Loucy (cell line): Measurements from ENCODE around the gene CLEC14A.

Experiments used
- H2AFZ ChIP-seq: fragments of 200-600 bp; sonication (generic); 2 replicates; pipeline ENCODE4 v1.6.0; 2016; ENCODE audit warnings: antibody characterized with exemption, mild to moderate bottlenecking, low read length, moderate library complexity
- H3F3A ChIP-seq: fragments of 200-600 bp; 2 replicates; pipeline ENCODE4 v1.6.0; 2016; ENCODE audit warnings: antibody characterized with exemption, low read depth, mild to moderate bottlenecking
- H3K27me3 ChIP-seq: fragments of 200-600 bp; sonication (generic); 2 replicates; pipeline ENCODE4 v1.6.1; 2014; ENCODE audit warnings: low read length, mild to moderate bottlenecking; ENCODE audit not compliant: insufficient read depth, poor library complexity, severe bottlenecking
- H3K36me3 ChIP-seq: fragments of 200-600 bp; sonication (generic); 2 replicates; pipeline ENCODE4 v1.6.1; 2016; ENCODE audit warnings: low read length; ENCODE audit not compliant: insufficient read depth
- H3K4me1 ChIP-seq: fragments of 200-600 bp; sonication (generic); 2 replicates; pipeline ENCODE4 v1.5.1; 2014; ENCODE audit warnings: low read length, mild to moderate bottlenecking; ENCODE audit not compliant: insufficient read depth, poor library complexity, severe bottlenecking
- H3K4me2 ChIP-seq: fragments of 200-600 bp; sonication (generic); 2 replicates; pipeline ENCODE4 v1.6.0; 2014; ENCODE audit warnings: antibody characterized with exemption, low read length, low read depth, mild to moderate bottlenecking; ENCODE audit not compliant: poor library complexity, severe bottlenecking
- H3K4me3 ChIP-seq: fragments of 200-600 bp; sonication (generic); 2 replicates; pipeline ENCODE4 v1.5.1; 2014; ENCODE audit warnings: low read length, mild to moderate bottlenecking, mixed read lengths; ENCODE audit not compliant: poor library complexity, severe bottlenecking
- H3K79me2 ChIP-seq: fragments of 200-600 bp; sonication (generic); 2 replicates; pipeline ENCODE4 v1.6.1; 2014; ENCODE audit warnings: low read length; ENCODE audit not compliant: insufficient read depth
- H3K9ac ChIP-seq: fragments of 200-600 bp; sonication (generic); 2 replicates; pipeline ENCODE4 v1.6.0; 2014; ENCODE audit warnings: mild to moderate bottlenecking, low read depth, low read length, moderate library complexity; ENCODE audit not compliant: poor library complexity, severe bottlenecking
- H3K9me2 ChIP-seq: fragments of 200-600 bp; sonication (generic); replicated peaks from 2 replicates; pipeline ENCODE4 v1.6.1; 2016; ENCODE audit warnings: low read depth, low read length, mixed read lengths
- H3K9me3 ChIP-seq: fragments of 200-600 bp; sonication (generic); 2 replicates; pipeline ENCODE4 v1.6.1; 2014; ENCODE audit warnings: mild to moderate bottlenecking, antibody characterized with exemption, low read length, low read depth; ENCODE audit not compliant: insufficient read depth
- H4K20me1 ChIP-seq: fragments of 200-600 bp; sonication (generic); 2 replicates; pipeline ENCODE4 v1.6.0; 2014; ENCODE audit warnings: antibody characterized with exemption, low read length, mild to moderate bottlenecking; ENCODE audit not compliant: insufficient read depth, poor library complexity, severe bottlenecking
- CTCF ChIP-seq: fragments of 200-600 bp; sonication (generic); conservative IDR thresholded peaks from 2 replicates; pipeline ENCODE4 v1.5.1; 2014; ENCODE audit warnings: mild to moderate bottlenecking, antibody characterized with exemption, low read length
- EZH2phosphoT487 ChIP-seq: fragments of 200-600 bp; IDR thresholded peaks from 2 replicates; pipeline ENCODE4 v1.6.1; 2018; ENCODE audit warnings: antibody characterized with exemption, mild to moderate bottlenecking, moderate library complexity, borderline replicate concordance

The CLEC14A gene

GRCh38 chr14:38225946-38226345 is 29.9 kb downstream of the CLEC14A start:
- Histone ChIP-seq H2AFZ (no peak overlapping the region), H4K20me1 (no peaks in the 10 kb centered on the region), H3K9me3 (no peaks in the 10 kb centered on the region), H3K9ac (no peak overlapping the region), H3K4me3 (no peak overlapping the region), H3K79me2 (no peaks in the 10 kb centered on the region), H3F3A (no peaks in the 10 kb centered on the region), H3K9me2 (no peaks in the 10 kb centered on the region), H3K4me2 (no peak overlapping the region), H3K4me1 (no peaks in the 10 kb centered on the region), H3K27me3 (peaks cover 4% of the 10 kb centered on the region), H3K36me3 (no peaks in the 10 kb centered on the region)
- TF ChIP-seq CTCF, result no peak

- H3K36me3 ChIP-seq, result no peaks in the 10 kb centered on the region
- H3K4me2 ChIP-seq, result no peak overlapping the region
- H3K9me3 ChIP-seq, result no peaks in the 10 kb centered on the region
- no peaks in the 10 kb centered on the region for H3K79me2 ChIP-seq
- H3K4me1 ChIP-seq, result no peaks in the 10 kb centered on the region
- H3F3A ChIP-seq, result no peaks in the 10 kb centered on the region
- TF ChIP-seq CTCF, result no peak
- no peak for TF ChIP-seq EZH2phosphoT487
- peaks cover 4% of the 10 kb centered on the region for H3K27me3 ChIP-seq
- H4K20me1 ChIP-seq, result no peaks in the 10 kb centered on the region
- no peak overlapping the region for H3K9ac ChIP-seq
- H2AFZ ChIP-seq, result no peak overlapping the region
- no peaks in the 10 kb centered on the region for H3K9me2 ChIP-seq
- no peak overlapping the region for H3K4me3 ChIP-seq
Measured at GRCh38 chr14:38224338-38224737, 31.6 kb downstream of the CLEC14A start.

- no peaks in the 10 kb centered on the region for H3K9me3 ChIP-seq
- H3K79me2 ChIP-seq, result no peaks in the 10 kb centered on the region
- H3K36me3 ChIP-seq, result no peaks in the 10 kb centered on the region
- no peaks in the 10 kb centered on the region for H3K4me1 ChIP-seq
- H3K4me2 ChIP-seq, result no peak overlapping the region
- TF ChIP-seq EZH2phosphoT487, result no peak
- TF ChIP-seq CTCF, result no peak
- H4K20me1 ChIP-seq, result no peaks in the 10 kb centered on the region
- no peaks in the 10 kb centered on the region for H3K27me3 ChIP-seq
- H3F3A ChIP-seq, result no peaks in the 10 kb centered on the region
- no peak overlapping the region for H3K4me3 ChIP-seq
- no peak overlapping the region for H2AFZ ChIP-seq
- H3K9ac ChIP-seq, result no peak overlapping the region
- no peaks in the 10 kb centered on the region for H3K9me2 ChIP-seq
Measured at GRCh38 chr14:38221077-38221476, 34.8 kb downstream of the CLEC14A start.
